Measurements from ENCODE around the gene ZNF865. TPM values are rescaled to one million over a fixed set of nuclear protein-coding genes. Genes with fewer than 3 reads are reported as not detected.

The ZNF865 gene
- total and polyA plus RNA-seq, 2 donors (not counting 3 experiments of a cell fraction or from before 2014, with no cell fraction given) = 4.0 to 10.1 TPM

DNA sequence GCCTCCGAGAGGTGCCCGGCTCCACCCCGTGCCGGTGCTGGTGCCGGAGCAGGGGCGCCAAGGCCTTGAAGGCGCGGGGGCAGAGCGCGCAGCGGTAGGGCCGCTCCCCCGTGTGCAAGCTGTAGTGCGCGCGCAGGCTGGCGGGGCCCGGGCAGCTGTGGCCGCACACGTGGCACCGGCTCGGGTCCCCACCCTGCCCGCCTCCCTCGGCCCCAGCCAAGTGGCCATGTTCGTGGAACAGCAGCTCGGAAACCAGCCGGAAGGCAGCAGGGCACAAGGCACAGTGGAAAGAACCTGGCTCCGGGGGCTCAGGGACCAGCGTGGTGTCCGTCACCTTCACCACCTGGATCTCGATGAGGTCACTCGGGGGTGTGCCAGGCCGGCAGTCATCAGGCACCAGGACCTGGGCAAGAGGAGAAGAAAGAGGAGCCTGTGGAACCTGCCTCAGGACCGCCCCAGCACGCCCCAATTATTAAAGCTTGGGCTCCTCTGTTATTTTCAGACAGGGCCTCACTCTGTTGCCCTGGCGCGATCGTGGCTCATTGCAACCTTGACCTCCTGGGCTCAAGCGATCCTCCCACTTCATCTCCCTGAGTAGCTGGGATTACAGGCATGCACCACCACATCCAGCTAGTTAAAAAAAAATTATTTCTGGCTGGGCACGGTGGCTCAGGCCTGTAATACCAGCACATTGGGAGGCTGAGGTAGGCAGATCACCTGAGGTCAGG is 17.0 kb downstream of the ZNF865 start:
- ChIA-PET CTCF (interaction anchor here (0.7 to 1.4 kb wide), 3 partner anchors 9 to 16 kb away, joined by 3 to 4 read pairs (median 3); no protein-coding TSS in a partner anchor), POLR2A (interaction anchor here (0.6 kb wide), 1 partner anchor 74 kb away, joined by 3 read pairs; no protein-coding TSS in a partner anchor)
- Histone ChIP-seq H3K36me3 (ENCODE audit: control insufficient read depth in 2 of 2, extremely low read depth in 1 of 2, insufficient read depth in 2 of 2, low read length in 2 of 2) (peaks cover 0 to 3% of the 10 kb centered on the region in 2 experiments), H3K4me1 (ENCODE audit: control insufficient read depth, extremely low read depth, insufficient read depth, low read length) (peaks cover 8% of the 10 kb centered on the region), H3K9me3 (replicated peaks; ENCODE audit: control insufficient read depth, insufficient read depth, low read length) (no peaks in the 10 kb centered on the region), H3K9ac (replicated peaks; ENCODE audit: extremely low read depth, insufficient read depth, low read length) (no peak overlapping the region), H3K79me2 (ENCODE audit: control insufficient read depth, insufficient read depth, low read length) (no peaks in the 10 kb centered on the region), H3K27me3 (ENCODE audit: control insufficient read depth in 2 of 2, insufficient read depth in 2 of 2, low read length in 2 of 2) (no peaks in the 10 kb centered on the region), H4K20me1 (replicated peaks; ENCODE audit: control insufficient read depth, extremely low read depth, insufficient read depth, low read length) (no peaks in the 10 kb centered on the region), H3K4me3 (replicated peaks in 1 of 3; ENCODE audit: insufficient read depth in 1 of 3, low read depth in 1 of 3, low read length in 3 of 3) (no peak overlapping the region), H2AFZ (ENCODE audit: low read depth, low read length) (no peak overlapping the region), H3K27ac (ENCODE audit: insufficient read depth, low read depth, low read length) (no peak overlapping the region), H3K4me2 (ENCODE audit: insufficient read depth, low read length) (no peak overlapping the region), H3K9me1 (replicated peaks; ENCODE audit: control insufficient read depth, extremely low read depth, insufficient read depth, low read length) (no peaks in the 10 kb centered on the region)
- no peak for DNase-seq (ENCODE audit: low read depth, low spot score)
- intact Hi-C loops (cut with micrococcal nuclease) = no loop called here
- no TSS peak for BruUV-seq (replicated peaks)
- TF ChIP-seq MYC (IDR thresholded peaks at IDR 0.05; ENCODE audit: low read depth, low read length) (no peak), POLR2A (IDR thresholded peaks at IDR 0.05; ENCODE audit: low read depth, low read length) (no peak), FOS (IDR thresholded peaks at IDR 0.05; ENCODE audit: borderline replicate concordance, insufficient read depth, low read length) (no peak), POLR2AphosphoS5 (IDR thresholded peaks at IDR 0.05; ENCODE audit: insufficient read depth, low read depth, low read length) (no peak), EZH2 (IDR thresholded peaks at IDR 0.05; ENCODE audit: borderline replicate concordance, low read depth, low read length, severe bottlenecking) (no peak), JUN (IDR thresholded peaks at IDR 0.05; ENCODE audit: borderline replicate concordance, insufficient read depth, insufficient read length, low read depth) (no peak), GATA2 (IDR thresholded peaks at IDR 0.05; ENCODE audit: insufficient read depth, insufficient read length, low read depth, low read length) (no peak)
- TF ChIP-seq, protein P1, sequence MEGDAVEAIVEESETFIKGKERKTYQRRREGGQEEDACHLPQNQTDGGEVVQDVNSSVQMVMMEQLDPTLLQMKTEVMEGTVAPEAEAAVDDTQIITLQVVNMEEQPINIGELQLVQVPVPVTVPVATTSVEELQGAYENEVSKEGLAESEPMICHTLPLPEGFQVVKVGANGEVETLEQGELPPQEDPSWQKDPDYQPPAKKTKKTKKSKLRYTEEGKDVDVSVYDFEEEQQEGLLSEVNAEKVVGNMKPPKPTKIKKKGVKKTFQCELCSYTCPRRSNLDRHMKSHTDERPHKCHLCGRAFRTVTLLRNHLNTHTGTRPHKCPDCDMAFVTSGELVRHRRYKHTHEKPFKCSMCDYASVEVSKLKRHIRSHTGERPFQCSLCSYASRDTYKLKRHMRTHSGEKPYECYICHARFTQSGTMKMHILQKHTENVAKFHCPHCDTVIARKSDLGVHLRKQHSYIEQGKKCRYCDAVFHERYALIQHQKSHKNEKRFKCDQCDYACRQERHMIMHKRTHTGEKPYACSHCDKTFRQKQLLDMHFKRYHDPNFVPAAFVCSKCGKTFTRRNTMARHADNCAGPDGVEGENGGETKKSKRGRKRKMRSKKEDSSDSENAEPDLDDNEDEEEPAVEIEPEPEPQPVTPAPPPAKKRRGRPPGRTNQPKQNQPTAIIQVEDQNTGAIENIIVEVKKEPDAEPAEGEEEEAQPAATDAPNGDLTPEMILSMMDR (IDR thresholded peaks at IDR 0.05; ENCODE audit: extremely low read depth in 1 of 2, insufficient read depth in 1 of 2, low read depth in 1 of 2, low read length in 2 of 2) = no peak
- TF ChIP-seq, protein P2, sequence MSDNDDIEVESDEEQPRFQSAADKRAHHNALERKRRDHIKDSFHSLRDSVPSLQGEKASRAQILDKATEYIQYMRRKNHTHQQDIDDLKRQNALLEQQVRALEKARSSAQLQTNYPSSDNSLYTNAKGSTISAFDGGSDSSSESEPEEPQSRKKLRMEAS (IDR thresholded peaks at IDR 0.05; ENCODE audit: insufficient read depth, insufficient read length) = no peak
- dilution Hi-C loops (cut with MboI; ENCODE audit: extremely low pct_ligation_motif_present, low sequenced_read_pairs) = no loop called here
- no peak for FAIRE-seq
